ENCODE measurements around the gene NR2F2. TPM values are rescaled to one million over a fixed set of nuclear protein-coding genes. Genes with fewer than 3 reads are reported as not detected.

The NR2F2 gene
- total and polyA plus RNA-seq, 2 of the 13 experiments (the other 11 are each of a cell fraction or from before 2014, with no cell fraction given): 3.5 to 4.7 TPM

DNA sequence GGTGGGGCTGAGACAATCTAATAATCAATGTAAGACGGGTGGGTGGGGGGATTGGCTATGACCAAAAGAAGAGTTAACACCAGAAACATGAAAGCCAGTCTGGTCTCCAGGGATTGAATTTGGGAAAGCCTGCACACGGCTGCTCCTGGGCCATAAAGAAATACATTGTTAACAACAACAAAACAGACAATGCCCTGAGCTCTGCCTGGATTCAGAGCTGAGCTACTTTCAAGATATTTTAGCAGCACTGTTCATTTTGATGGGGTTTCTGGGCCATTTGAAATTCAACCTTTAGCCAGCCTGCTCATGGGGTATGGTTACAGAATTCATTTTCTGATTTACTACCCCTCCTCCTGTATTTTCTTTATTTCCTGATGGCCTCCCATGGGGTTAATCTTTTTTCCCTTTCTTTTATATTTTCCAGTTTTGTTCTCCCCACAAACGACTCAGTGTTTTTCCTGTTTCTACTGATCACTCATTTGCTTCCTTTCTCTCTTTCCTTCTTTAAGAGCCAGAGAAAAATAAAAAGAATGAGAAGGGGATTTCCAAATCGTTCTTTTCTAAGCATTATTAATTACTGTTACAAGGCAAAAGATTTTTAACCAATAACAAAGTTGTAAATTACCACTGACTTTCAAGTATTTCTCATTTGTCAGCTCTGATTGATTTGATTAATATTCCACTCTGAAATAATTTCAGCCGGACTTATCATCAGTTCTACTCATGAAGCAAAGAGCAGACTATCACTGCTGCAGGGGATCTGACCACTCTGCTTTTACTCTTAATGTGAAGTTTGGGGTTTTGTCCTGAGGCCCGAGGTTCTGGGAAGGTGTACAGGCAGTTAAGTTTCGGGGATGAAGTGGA lies 19.6 kb downstream of the NR2F2 start:
- CTCF ChIA-PET (ENCODE audit: low intra/inter-chr PET ratio, low total read pairs): no interaction called here
- H3K9me3 ChIP-seq (ENCODE audit: low read length): no peaks in the 10 kb centered on the region
- no TSS peak for BruUV-seq (replicated peaks)
- H3K4me3 ChIP-seq (replicated peaks in 1 of 3; ENCODE audit: insufficient read depth in 1 of 3, low read depth in 2 of 3, low read length in 3 of 3): no peak overlapping the region
- POLR2A ChIA-PET: no interaction called here
- no peak overlapping the region for H2AFZ ChIP-seq (ENCODE audit: low read length)
- no peak overlapping the region for H3K9ac ChIP-seq (ENCODE audit: insufficient read depth, low read depth, low read length)
- peaks cover 2% of the 10 kb centered on the region for H3K79me2 ChIP-seq (ENCODE audit: insufficient read depth, low read length)
- H3K36me3 ChIP-seq (replicated peaks in 1 of 2; ENCODE audit: control insufficient read depth in 1 of 2, insufficient read depth in 2 of 2, low read length in 2 of 2): no peaks in the 10 kb centered on the region
- no peak overlapping the region for H3K27ac ChIP-seq (ENCODE audit: extremely low read length, insufficient read depth, low read length)
- no peak for ATAC-seq
- H3K27me3 ChIP-seq (ENCODE audit: control insufficient read depth in 1 of 2, insufficient read depth in 2 of 2, low read length in 2 of 2): no peaks in the 10 kb centered on the region; a peak in 1 of 5 replicates
- H3K4me2 ChIP-seq (ENCODE audit: low read depth, low read length): no peak overlapping the region
- no peaks in the 10 kb centered on the region for H4K20me1 ChIP-seq (ENCODE audit: insufficient read depth, low read length)
- peaks cover 9% of the 10 kb centered on the region for H3K4me1 ChIP-seq (ENCODE audit: insufficient read depth, low read length)
- no peak for FAIRE-seq
- in situ Hi-C loops (cut with HindIII; ENCODE audit: extremely low pct_ligation_motif_present, low pct_unique_long_range_greater_than_20kb): loop anchor here (10.0 to 25.0 kb wide), 5 partner anchors 588 to 1675 kb away; no protein-coding TSS in a partner anchor
- no peak for DNase-seq (ENCODE audit: low spot score)
- WGBS (ENCODE audit: low lambda C conversion rate): 89% methylated on average over 7 of the region's 7 CpGs
- TF ChIP-seq ZNF335 (CRISPR knock-in tag; IDR thresholded peaks at IDR 0.05) (no peak), ZNF562 (CRISPR knock-in tag; IDR thresholded peaks at IDR 0.05; ENCODE audit: borderline replicate concordance) (no peak), ZNF441 (CRISPR knock-in tag; IDR thresholded peaks at IDR 0.05; ENCODE audit: borderline replicate concordance) (no peak), ZNF780A (CRISPR knock-in tag; IDR thresholded peaks at IDR 0.05) (no peak), ZNF672 (CRISPR knock-in tag; IDR thresholded peaks at IDR 0.05) (no peak), ZNF775 (CRISPR knock-in tag; IDR thresholded peaks at IDR 0.05; ENCODE audit: borderline replicate concordance) (no peak), HNRNPL (IDR thresholded peaks at IDR 0.05; ENCODE audit: low read depth, low read length) (no peak), PHF20 (CRISPR knock-in tag; IDR thresholded peaks at IDR 0.05) (no peak), ZNF598 (CRISPR knock-in tag; IDR thresholded peaks at IDR 0.05; ENCODE audit: borderline replicate concordance) (no peak)
- TF ChIP-seq, protein P1, sequence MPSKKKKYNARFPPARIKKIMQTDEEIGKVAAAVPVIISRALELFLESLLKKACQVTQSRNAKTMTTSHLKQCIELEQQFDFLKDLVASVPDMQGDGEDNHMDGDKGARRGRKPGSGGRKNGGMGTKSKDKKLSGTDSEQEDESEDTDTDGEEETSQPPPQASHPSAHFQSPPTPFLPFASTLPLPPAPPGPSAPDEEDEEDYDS (CRISPR knock-in tag; IDR thresholded peaks at IDR 0.05): no peak
- TF ChIP-seq, protein P2, sequence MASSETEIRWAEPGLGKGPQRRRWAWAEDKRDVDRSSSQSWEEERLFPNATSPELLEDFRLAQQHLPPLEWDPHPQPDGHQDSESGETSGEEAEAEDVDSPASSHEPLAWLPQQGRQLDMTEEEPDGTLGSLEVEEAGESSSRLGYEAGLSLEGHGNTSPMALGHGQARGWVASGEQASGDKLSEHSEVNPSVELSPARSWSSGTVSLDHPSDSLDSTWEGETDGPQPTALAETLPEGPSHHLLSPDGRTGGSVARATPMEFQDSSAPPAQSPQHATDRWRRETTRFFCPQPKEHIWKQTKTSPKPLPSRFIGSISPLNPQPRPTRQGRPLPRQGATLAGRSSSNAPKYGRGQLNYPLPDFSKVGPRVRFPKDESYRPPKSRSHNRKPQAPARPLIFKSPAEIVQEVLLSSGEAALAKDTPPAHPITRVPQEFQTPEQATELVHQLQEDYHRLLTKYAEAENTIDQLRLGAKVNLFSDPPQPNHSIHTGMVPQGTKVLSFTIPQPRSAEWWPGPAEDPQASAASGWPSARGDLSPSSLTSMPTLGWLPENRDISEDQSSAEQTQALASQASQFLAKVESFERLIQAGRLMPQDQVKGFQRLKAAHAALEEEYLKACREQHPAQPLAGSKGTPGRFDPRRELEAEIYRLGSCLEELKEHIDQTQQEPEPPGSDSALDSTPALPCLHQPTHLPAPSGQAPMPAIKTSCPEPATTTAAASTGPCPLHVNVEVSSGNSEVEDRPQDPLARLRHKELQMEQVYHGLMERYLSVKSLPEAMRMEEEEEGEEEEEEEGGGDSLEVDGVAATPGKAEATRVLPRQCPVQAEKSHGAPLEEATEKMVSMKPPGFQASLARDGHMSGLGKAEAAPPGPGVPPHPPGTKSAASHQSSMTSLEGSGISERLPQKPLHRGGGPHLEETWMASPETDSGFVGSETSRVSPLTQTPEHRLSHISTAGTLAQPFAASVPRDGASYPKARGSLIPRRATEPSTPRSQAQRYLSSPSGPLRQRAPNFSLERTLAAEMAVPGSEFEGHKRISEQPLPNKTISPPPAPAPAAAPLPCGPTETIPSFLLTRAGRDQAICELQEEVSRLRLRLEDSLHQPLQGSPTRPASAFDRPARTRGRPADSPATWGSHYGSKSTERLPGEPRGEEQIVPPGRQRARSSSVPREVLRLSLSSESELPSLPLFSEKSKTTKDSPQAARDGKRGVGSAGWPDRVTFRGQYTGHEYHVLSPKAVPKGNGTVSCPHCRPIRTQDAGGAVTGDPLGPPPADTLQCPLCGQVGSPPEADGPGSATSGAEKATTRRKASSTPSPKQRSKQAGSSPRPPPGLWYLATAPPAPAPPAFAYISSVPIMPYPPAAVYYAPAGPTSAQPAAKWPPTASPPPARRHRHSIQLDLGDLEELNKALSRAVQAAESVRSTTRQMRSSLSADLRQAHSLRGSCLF (CRISPR knock-in tag; IDR thresholded peaks at IDR 0.05; ENCODE audit: borderline replicate concordance): no peak
- intact Hi-C loops (cut with micrococcal nuclease; ENCODE audit: unreplicated experiment): loop anchor here (5.0 to 10.0 kb wide), 2 partner anchors 435 to 588 kb away; no protein-coding TSS in a partner anchor
